SW 1271 (cell line): ENCODE data around the gene DYRK3.
"Not testable (repeated sequence)": the region's sequence is repeated elsewhere in the genome, so short reads cannot be mapped to it uniquely, and the experiment has no call there.

ENCODE experiments used
- DNase-seq, 2 experiments: peaks; one replicate each; lab custom pipeline; 2025; lab: John Stamatoyannopoulos, UW

Gene DYRK3

DNA sequence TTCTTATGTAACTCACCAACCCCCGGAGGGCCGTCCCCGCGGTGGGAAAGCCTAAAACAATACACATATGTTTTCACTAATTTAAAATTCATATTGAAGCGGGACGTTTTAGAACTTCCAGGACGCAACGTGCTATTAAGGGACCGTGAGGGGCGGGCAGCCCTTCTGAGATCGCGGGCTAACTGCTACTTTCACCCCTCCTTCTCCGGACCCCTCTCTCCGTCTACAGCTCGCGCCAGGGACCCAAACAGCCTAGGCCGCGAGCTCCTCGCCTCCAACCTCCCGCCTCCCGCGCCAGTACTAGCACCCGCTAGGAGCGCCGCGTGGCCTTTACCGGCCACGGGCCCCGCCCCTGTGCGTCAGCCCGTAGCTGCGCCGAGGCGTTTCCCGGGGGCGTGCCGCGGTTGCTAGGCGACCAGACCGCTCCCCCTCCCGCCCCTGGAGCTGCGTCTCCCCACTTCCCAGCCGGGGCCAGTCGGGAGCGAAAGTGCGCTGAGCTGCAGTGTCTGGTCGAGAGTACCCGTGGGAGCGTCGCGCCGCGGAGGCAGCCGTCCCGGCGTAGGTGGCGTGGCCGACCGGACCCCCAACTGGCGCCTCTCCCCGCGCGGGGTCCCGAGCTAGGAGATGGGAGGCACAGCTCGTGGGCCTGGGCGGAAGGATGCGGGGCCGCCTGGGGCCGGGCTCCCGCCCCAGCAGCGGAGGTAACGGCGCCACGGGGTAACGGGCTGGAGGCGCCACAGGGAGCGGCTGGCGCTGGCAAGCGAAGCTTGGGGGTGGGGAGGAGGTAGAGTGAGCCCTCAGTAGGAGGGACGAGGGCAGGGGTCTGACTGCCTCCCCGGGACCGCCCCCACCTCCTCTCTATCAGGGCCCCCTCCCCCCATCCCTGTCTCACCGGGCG, at the start of gene DYRK3:
DYRK3 (plus strand) TSS at position 457 of the 898 bp plus-strand sequence; CDS start at position 625, 168 bp downstream.
- DNase-seq, result peak; percentile 54 to 76

DNA sequence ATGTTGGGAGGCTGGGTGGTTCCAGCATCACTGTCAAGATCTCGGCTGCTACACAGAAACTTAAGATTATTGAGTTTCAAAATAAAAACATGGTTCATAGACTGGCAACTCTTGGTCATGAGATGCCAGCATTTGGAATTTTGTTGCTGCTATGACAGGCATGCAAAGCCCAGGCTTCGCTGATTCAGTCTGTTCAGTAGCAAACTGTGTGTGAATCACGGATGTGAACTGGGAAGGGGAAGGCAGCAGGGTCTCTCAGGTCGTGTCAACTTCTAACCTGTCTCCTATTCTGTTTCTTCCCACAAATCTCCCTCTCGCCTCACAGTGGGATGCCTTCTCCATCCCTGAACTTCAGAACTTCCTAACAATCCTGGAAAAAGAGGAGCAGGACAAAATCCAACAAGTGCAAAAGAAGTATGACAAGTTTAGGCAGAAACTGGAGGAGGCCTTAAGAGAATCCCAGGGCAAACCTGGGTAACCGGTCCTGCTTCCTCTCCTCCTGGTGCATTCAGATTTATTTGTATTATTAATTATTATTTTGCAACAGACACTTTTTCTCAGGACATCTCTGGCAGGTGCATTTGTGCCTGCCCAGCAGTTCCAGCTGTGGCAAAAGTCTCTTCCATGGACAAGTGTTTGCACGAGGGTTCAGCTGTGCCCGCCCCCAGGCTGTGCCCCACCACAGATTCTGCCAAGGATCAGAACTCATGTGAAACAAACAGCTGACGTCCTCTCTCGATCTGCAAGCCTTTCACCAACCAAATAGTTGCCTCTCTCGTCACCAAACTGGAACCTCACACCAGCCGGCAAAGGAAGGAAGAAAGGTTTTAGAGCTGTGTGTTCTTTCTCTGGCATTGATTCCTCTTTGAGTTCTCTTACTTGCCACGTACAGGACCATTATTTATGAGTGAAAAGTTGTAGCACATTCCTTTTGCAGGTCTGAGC, 48.6 kb upstream of the DYRK3 start:
- no peak for DNase-seq

DNA sequence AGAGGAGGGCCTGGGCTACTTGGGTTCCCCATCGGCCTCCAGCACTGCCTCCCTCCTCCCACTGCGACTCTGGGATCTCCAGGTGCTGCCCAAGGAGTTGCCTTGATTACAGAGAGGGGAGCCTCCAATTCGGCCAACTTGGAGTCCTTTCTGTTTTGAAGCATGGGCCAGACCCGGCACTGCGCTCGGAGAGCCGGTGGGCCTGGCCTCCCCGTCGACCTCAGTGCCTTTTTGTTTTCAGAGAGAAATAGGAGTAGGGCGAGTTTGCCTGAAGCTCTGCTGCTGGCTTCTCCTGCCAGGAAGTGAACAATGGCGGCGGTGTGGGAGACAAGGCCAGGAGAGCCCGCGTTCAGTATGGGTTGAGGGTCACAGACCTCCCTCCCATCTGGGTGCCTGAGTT, 47.4 kb upstream of the DYRK3 start:
- no peak for DNase-seq

DNA sequence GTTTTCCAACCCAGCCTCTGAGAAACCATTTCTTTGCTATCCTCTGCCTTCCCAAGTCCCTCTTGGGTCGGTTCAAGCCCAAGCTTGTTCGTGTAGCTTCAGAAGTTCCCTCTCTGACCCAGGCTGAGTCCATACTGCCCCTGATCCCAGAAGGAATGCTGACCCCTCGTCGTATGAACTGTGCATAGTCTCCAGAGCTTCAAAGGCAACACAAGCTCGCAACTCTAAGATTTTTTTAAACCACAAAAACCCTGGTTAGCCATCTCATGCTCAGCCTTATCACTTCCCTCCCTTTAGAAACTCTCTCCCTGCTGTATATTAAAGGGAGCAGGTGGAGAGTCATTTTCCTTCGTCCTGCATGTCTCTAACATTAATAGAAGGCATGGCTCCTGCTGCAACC, 46.8 kb upstream of the DYRK3 start:
- no peak for DNase-seq

DNA sequence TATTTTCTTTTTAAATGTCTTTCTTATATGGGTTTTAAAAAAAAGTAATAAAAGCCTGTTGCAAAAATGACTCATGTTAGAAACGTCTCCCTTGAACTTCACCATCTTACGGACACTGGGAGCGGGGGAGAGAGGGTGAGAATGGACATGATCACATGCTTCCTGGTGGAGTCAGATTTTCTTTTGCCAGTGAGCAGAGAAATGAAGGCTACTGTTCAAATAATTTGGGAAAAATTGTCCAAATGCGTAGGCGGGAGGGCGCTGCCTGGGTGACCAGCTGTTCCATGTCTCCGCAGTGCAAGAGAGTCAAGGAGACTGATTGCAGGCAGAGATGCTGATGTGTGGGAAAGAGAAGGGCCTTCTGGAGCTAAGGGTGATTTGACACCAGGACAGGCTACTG, 46.1 kb upstream of the DYRK3 start:
- no peak for DNase-seq

DNA sequence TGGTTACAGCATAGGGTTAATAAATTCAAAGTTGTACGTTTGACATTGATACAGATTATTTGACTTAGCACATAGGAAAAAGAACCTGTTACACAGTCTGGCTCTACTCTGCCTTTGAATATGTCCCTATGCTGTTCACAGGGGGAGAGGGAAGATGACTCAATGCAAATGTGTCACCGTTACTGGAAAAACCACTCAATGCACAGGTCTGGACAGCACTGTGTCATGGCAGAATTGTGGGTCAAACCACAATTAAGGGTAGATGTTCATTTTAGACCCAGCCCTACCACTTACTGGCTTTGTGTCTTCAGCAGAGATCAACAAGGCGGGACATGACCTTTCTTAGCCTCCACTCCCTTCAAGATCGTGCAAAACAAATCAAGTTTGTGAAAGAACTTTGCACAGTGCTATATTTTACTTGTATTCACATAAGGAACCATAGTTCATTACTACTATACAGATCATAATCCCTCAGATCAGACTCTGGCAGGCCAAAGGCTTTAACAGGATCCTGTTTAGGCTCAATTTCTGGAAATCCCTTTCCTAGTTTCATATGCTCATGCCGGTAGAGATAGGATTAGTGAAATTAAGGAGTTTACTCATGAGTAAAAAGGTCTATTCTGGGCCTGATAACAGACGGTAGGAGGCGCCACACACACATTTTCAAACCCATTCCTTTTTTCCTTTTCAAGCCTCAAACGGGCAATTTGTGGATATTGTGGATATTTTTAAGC, 45.1 kb upstream of the DYRK3 start:
- DNase-seq, result no peak

DNA sequence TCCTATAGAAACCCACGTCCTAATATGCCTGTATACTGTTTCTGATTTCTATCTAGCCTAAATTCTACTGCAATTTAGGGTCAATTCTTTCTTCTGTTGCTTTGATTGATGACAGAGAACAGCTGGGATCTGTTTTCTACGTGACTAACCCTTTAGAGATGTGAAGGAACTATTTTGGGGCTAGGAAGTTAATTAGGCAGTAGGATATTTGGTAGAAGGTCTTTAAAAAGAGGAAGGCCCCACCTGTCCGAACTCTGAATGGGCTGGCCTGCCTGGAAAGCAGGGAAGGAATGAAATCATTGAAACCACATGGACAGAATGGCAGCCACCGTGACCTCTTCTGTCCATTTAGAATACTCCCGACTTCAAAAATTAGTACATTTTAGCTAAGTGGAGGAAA, 44.1 kb upstream of the DYRK3 start:
- no peak for DNase-seq

DNA sequence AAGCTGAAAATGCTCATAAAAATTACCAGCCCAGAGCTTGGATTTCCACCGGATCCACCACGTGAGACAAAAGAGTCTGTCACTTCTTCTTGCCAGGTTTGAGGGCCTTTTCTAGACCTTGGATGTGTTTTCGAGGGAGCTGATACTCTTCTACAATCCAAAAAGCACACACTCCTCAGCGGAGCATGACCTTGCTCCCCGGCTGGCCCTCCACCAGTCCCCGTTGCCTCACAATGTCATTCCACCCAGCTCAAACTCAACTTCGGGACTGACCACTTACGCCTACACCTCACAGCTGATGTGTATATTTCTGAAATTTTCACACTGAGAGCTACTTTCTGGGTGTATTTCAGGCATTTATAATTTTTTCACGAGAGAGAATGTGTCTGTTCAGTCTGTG, 43.6 kb upstream of the DYRK3 start:
- no peak for DNase-seq

DNA sequence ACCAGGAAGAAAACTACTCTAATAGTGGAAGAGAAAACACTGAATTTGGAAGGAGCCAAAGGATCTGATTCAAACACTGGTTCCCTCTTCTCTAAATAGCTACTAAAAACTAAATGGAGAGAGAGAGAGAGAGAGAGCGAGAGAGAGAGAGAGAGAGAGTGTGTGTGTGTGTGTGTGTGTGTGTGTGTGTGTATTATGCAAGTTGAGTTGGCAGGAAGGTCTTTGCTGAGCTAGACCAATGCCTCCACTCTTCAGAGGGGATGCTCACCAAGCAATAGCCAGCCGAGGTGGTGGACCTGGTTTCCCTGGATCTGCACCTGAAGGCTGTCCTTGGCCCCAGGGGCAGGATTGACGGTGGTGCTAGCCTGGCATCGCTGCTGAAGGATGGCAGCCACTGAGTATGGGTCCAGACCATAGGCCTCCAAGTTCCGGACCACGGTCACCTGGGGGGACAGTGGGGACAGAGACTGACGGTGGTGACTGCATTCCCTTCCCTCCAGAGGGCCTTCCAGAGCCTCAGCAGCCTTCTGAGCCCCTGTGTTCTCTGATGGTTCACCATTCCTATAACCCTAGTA, 41.9 kb upstream of the DYRK3 start:
- DNase-seq, result no peak

DNA sequence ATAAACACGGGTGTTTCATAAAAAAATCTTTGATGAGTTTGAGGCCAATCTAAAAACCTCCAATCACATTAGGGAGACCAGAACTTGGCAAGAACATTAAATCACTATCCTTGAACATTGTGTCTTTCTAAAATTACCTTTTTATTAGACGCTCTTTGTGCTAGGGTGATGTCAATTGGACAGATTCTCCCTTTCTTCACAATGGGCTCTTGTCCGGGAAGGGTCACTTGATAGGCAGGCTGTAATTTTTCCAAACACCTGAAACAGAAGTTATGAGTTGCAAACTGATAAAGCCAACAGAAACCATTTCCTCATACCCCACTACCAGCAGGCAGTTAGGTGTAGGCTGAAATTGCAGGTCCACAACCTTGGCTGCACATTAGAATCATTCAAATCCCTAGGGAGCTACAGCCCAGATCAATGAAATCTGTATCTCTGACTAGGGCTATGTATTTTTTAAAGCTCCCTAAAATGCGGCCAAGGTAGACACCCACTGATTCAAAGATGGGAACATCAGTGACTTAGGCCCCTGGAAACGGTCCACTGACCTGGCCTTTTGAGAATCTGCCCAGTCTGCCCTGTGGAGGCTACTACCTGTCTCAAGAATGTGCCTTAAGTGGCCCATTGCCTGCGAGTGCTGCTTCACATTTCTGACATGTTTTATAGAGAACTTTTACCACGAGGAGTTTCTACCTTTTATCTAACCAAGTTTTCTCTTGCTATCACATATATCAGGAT, 39.6 kb upstream of the DYRK3 start:
- no peak for DNase-seq

DNA sequence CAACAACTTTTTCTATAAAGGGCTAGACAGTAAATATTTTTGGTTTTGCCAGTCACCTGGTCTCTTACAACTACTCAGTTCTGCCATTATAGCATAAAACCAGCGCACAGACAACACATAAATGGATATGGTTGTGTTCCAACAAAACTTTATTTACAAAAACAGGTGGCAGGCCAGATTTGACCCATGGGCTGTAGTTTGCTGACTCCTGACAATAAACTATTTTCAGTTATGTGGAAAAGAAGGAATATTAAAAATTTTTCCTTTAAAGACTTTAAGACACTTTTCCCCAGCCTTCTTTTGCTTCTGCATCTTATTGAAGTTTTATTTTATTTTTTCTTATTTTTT, 39.0 kb upstream of the DYRK3 start:
- no peak for DNase-seq

DNA sequence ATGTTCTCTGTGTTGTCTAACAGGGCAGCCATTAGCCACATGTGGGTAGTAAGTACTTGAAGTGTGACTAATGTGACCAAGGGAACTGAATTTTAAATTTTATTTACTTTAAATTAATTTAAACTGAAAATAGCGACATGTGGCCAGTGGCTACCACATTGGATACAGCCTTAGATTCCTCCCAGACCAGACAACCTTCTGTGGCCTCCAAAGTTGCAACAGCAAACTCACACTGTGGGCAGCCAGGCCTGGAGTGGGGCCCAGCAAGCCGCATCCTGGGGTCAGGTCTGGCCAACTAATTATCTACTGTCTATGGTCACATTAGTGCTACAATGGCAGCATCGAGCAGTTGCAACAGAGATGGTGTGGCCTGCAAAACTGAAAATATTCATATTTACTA, 34.8 kb upstream of the DYRK3 start:
- DNase-seq, result no peak

DNA sequence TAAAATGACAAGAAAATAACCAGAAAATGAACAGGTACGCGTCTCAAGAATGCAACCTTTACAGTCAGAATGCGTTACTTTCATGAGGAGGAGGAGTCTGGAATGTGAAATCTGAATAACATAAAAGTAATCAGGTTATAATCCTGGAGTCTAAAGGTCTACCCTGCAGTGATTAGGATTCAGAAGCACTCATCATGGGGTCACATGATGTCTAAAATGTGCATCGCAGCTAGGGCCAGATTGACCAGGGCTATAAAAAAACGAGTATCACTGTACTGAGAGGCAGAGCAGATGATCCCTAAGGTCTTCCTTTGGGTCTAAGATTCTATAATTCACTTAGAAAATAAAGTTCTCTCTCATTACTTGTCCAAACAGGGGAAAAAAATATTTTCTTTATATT, 30.5 kb upstream of the DYRK3 start:
- DNase-seq, result no peak

DNA sequence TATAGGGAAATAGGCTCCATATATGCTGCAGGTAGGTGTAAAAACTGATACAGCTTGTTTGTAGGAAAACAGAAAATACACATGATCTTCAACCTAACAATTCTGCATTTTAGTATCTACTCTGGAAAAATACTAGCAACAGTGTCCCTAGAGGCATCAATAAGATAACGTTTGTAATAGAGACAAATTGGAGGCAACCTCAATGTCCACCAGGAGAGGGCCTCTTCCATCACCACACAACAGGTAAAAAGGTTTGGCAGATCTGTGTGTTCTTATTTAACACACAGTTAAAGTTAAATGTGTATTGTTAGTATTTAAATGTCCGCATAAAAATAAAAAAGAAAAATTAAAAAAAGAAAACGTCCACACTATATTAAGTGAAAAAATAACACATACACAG, 28.5 kb upstream of the DYRK3 start:
- peak in 1 of 2 experiments; percentile 23 for DNase-seq

DNA sequence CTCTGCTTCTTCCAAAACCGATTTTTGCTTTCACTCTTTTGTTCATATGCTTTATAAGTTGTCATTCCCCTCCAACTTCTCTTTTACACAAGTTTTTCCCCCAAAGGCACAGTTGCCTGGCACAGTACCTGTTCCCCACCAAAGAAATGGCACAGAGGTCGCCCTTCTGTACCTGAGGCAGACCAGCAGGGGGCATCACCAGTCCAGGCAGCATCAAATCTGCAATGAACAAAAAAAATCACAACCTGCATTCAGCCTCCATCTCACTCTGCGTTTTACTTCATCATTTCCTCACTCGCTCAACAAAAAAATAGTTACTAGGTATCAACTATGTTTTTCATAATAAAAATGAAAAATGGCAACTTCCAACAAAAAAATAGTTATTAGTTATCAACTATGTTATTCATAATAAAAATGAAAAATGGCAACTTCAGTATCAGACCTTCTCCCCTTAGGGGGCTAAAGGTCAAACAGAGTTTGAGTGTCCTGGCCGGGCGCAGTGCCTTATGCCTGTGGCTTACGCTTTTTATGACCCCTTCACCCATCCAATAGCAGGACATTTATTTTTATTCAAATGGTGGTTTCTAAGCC, 27.1 kb upstream of the DYRK3 start:
- peak in 1 of 2 experiments; percentile 5 for DNase-seq

DNA sequence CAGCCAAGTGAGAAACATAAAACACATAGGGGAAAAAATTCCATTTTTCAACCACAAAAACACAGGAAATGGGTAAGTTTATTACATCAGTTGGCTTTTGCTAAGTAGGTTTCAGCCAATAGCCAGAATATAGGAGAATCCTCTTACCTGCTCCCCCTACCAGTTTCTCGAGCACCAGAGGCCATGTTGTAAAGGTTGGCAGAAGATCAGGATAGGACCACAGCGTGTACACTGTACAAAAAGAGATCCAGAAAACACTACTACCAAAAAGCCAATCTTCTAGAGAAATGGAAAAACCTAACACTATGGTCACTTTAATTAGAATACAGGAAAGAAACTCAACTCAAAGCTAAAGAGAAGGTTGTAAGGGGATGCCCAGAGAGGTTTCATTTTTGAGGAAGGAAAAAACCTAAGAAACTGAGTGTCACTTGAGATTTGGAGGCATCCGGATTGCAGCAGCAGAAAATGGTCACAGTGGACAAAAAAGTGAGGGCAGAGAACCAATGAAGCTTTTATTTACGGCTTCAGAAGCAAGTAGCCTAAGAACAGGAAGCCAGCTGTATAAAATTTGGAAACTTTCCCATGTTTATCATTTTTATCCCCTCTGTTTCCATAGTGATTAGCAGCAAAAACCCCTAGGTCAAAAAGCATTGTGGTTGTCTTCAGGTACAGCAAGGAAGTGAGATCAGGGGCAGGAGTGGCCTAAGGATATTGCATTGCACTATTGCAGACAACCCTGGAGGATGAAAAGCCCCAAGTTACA, 25.9 kb upstream of the DYRK3 start:
- no peak for DNase-seq

DNA sequence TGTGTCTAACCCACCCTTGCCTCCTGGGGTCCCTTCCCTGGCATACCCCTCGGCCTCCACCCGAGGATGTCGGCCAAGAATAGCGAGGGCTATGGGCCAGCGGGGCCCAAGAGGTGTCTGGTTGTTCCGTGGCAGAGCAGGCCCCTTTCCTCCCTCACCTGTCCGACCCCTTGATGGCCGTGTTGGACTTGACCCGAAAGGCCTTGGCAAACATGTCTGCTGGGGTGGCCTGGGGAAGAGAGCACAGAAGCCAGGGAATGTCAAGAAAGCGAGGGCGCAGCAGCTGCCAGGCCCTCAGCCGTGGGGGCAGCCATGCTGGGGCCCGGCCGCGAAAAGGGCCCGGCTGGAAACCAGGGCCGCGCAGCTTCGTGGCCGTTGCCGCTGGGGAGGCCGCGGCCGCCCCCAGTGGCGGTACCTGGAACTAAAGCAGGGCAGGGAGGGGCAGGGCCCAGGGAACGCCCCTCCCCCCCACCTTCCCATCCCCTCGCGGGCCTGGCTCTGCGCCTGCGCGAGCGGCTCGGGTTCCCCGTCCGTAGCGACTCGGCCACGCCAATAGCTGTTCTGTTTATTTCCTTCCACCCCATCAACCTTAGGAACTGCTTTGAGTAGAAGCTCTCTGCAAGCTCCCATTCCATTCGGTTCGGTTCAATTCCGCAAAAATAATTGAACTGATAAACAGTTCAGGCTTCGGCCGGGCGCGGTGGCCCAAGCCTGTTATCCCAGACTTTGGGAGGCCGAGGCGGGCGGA, 23.0 kb upstream of the DYRK3 start, which contains the start of gene EIF2D:
EIF2D (minus strand) TSS at position 337 of the 748 bp plus-strand sequence; CDS start at position 214, 123 bp downstream.
- DNase-seq, result peak; percentile 52 to 88

DNA sequence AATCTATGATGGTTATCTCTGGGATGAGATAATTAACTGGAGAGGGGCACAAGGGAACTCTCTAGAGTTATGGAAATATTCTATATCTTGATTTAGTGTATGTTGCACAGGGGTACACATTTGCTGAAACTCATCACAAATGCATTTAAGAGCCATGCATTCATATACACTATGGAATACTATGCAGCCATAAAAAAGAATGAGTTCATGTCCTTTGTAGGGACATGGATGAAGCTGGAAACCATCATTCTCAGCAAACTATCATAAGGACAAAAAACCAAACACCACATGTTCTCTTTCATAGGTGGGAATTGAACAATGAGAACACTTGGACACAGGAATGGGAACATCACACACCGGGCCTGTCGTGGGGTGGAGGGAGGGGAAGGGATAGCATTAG, 8.9 kb upstream of the DYRK3 start:
- DNase-seq, result not testable (repeated sequence)

DNA sequence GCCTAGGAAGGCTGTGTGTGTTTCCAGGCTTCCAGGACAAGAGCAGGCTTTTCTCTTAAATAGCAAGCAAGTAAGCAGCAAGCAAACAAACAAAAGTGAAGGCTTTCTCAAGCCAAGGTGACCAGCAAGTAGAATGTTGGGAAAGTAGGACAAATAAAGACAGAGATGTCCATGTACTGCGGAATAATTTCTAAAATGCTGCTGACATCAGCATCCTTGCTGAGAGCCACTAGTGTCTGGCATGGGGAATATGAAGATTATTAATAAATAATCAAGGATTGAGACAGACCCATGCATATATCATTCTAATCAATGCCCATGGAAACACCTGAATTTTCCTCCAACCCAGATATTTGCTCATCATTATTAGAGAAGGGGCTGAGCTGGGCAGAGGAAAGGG, 6.4 kb upstream of the DYRK3 start:
- DNase-seq, result no peak
